Choroid plexus epithelial cell (primary cell): ENCODE measurements around the gene CDH22.

Experiments
- DNase-seq: peaks from one replicate; pipeline ENCODE4 v3.0.0-alpha.2; 2010; ENCODE audit warnings: low read depth
- H3K4me3 ChIP-seq: 2 replicates; pipeline ENCODE4 v1.5.1; 2011; ENCODE audit warnings: low read depth, mild to moderate bottlenecking, control low read depth, low read length, moderate library complexity
- CTCF ChIP-seq: conservative IDR thresholded peaks from 2 replicates; pipeline ENCODE4 v1.5.1; 2011; ENCODE audit warnings: low read depth, mild to moderate bottlenecking, control low read depth, inconsistent platforms, low read length, moderate library complexity

Gene CDH22

GRCh38 chr20:46243707-46244628, 64.3 kb downstream of the CDH22 start:
- peak; percentile 5 for DNase-seq
- H3K4me3 ChIP-seq: no peak overlapping the region
- no peak for TF ChIP-seq CTCF

GRCh38 chr20:46242390-46242789, 65.9 kb downstream of the CDH22 start:
- H3K4me3 ChIP-seq: no peak overlapping the region
- DNase-seq: no peak
- no peak for TF ChIP-seq CTCF

GRCh38 chr20:46240881-46241280, 67.4 kb downstream of the CDH22 start:
- TF ChIP-seq CTCF: no peak
- DNase-seq: no peak
- no peak overlapping the region for H3K4me3 ChIP-seq

- DNase-seq: no peak
- no peak for TF ChIP-seq CTCF
- H3K4me3 ChIP-seq: no peak overlapping the region
Observed at GRCh38 chr20:46240065-46240464, 68.2 kb downstream of the CDH22 start.

GRCh38 chr20:46237736-46238135, 70.6 kb downstream of the CDH22 start:
- no peak for TF ChIP-seq CTCF
- H3K4me3 ChIP-seq: no peak overlapping the region
- DNase-seq: no peak

GRCh38 chr20:46237227-46237626, 71.1 kb downstream of the CDH22 start:
- H3K4me3 ChIP-seq: no peak overlapping the region
- DNase-seq: no peak
- no peak for TF ChIP-seq CTCF

- DNase-seq: no peak
- H3K4me3 ChIP-seq: no peak overlapping the region
- no peak for TF ChIP-seq CTCF
Observed at GRCh38 chr20:46235077-46235476, 73.2 kb downstream of the CDH22 start.
